ENCODE measurements around the gene ARHGAP12.

The ARHGAP12 gene

DNA sequence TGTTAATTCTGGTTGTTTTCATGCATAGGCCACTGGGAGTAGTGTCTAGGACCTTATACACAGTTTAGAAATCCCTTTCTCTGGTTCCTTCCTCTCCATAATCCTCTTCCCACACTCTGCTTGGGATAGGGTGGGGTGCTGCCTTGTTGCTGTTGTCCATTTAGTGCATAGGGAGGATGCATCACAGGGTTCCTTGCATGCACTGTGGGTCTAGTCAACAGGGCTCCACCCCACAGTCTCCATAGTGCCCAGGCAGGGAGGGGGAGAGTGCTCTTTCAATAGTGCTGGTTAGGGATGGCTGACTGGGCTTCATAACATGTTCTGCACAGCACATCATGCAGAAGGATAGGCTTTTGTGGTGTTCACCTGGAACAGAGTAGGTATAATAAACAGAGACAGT is 81.1 kb downstream of the ARHGAP12 start:
- no peaks in the 10 kb centered on the region; the same call in 1 of the 2 replicates for H3K79me2 ChIP-seq (ENCODE audit: insufficient read depth, low read length)
- no peak overlapping the region for H3K9ac ChIP-seq (ENCODE audit: low read depth, low read length, poor library complexity, severe bottlenecking)
- H3F3A ChIP-seq (ENCODE audit: low read depth), result no peaks in the 10 kb centered on the region
- no peaks in the 10 kb centered on the region for H3K4me1 ChIP-seq (ENCODE audit: insufficient read depth, low read length, poor library complexity, severe bottlenecking)
- no peak overlapping the region for H3K4me2 ChIP-seq (ENCODE audit: low read depth, low read length, poor library complexity, severe bottlenecking)
- no peaks in the 10 kb centered on the region for H4K20me1 ChIP-seq (ENCODE audit: insufficient read depth, low read length, poor library complexity, severe bottlenecking)
- no peaks in the 10 kb centered on the region for H3K9me2 ChIP-seq (replicated peaks; ENCODE audit: low read depth, low read length)
- no peaks in the 10 kb centered on the region; the same call in 1 of the 2 replicates for H3K36me3 ChIP-seq (ENCODE audit: insufficient read depth, low read length)
- TF ChIP-seq CTCF (conservative IDR thresholded peaks at IDR 0.05; ENCODE audit: low read length) (no peak), EZH2phosphoT487 (IDR thresholded peaks at IDR 0.05; ENCODE audit: borderline replicate concordance) (no peak)
- H3K4me3 ChIP-seq (ENCODE audit: low read length, poor library complexity, severe bottlenecking), result no peak overlapping the region
- H3K27me3 ChIP-seq (ENCODE audit: insufficient read depth, low read length, poor library complexity, severe bottlenecking), result no peaks in the 10 kb centered on the region
- H2AFZ ChIP-seq (ENCODE audit: low read length), result no peak overlapping the region
- H3K9me3 ChIP-seq (ENCODE audit: insufficient read depth, low read depth, low read length), result no peaks in the 10 kb centered on the region

GRCh38 chr10:31838709-31839108 is 89.9 kb downstream of the ARHGAP12 start:
- H3F3A ChIP-seq (ENCODE audit: low read depth), result no peaks in the 10 kb centered on the region
- no peak overlapping the region for H3K4me2 ChIP-seq (ENCODE audit: low read depth, low read length, poor library complexity, severe bottlenecking)
- TF ChIP-seq EZH2phosphoT487 (IDR thresholded peaks at IDR 0.05; ENCODE audit: borderline replicate concordance), result no peak
- no peak for TF ChIP-seq CTCF (conservative IDR thresholded peaks at IDR 0.05; ENCODE audit: low read length)
- H3K9me3 ChIP-seq (ENCODE audit: insufficient read depth, low read depth, low read length), result no peaks in the 10 kb centered on the region
- H3K36me3 ChIP-seq (ENCODE audit: insufficient read depth, low read length), result no peaks in the 10 kb centered on the region; the same call in 1 of the 2 replicates
- no peak overlapping the region for H2AFZ ChIP-seq (ENCODE audit: low read length)
- no peaks in the 10 kb centered on the region for H3K9me2 ChIP-seq (replicated peaks; ENCODE audit: low read depth, low read length)
- no peaks in the 10 kb centered on the region for H3K4me1 ChIP-seq (ENCODE audit: insufficient read depth, low read length, poor library complexity, severe bottlenecking)
- H3K9ac ChIP-seq (ENCODE audit: low read depth, low read length, poor library complexity, severe bottlenecking), result no peak overlapping the region
- no peaks in the 10 kb centered on the region for H3K27me3 ChIP-seq (ENCODE audit: insufficient read depth, low read length, poor library complexity, severe bottlenecking)
- no peaks in the 10 kb centered on the region for H4K20me1 ChIP-seq (ENCODE audit: insufficient read depth, low read length, poor library complexity, severe bottlenecking)
- H3K79me2 ChIP-seq (ENCODE audit: insufficient read depth, low read length), result no peaks in the 10 kb centered on the region
- H3K4me3 ChIP-seq (ENCODE audit: low read length, poor library complexity, severe bottlenecking), result no peak overlapping the region

DNA sequence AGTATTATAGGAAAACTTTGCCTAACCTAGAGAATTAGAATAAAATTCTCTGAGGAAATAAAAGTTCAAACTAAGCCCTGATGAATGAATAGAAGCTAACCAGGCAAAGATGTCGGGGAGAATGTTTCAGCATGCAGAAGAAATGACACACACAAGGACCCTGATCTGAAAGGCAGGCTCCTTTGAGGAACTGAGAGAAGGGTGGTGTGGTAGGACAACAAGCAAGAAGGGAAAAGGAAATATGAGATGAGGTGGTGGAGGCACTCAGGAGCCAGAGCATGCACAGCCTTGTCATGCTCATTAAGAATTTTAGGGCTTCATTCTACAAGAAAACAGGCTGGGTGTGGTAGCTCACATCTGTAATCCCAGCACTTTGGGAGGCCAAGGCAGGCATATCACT is 90.6 kb downstream of the ARHGAP12 start:
- Histone ChIP-seq H3K4me2 (ENCODE audit: low read depth, low read length, poor library complexity, severe bottlenecking) (no peak overlapping the region), H3K9me3 (ENCODE audit: insufficient read depth, low read depth, low read length) (no peaks in the 10 kb centered on the region), H3F3A (ENCODE audit: low read depth) (no peaks in the 10 kb centered on the region), H3K27me3 (ENCODE audit: insufficient read depth, low read length, poor library complexity, severe bottlenecking) (no peaks in the 10 kb centered on the region), H3K79me2 (ENCODE audit: insufficient read depth, low read length) (no peaks in the 10 kb centered on the region), H2AFZ (ENCODE audit: low read length) (no peak overlapping the region), H3K4me1 (ENCODE audit: insufficient read depth, low read length, poor library complexity, severe bottlenecking) (peaks cover 5% of the 10 kb centered on the region), H3K4me3 (ENCODE audit: low read length, poor library complexity, severe bottlenecking) (no peak overlapping the region), H3K9ac (ENCODE audit: low read depth, low read length, poor library complexity, severe bottlenecking) (no peak overlapping the region), H3K36me3 (ENCODE audit: insufficient read depth, low read length) (no peaks in the 10 kb centered on the region; the same call in 1 of the 2 replicates), H3K9me2 (replicated peaks; ENCODE audit: low read depth, low read length) (no peaks in the 10 kb centered on the region), H4K20me1 (ENCODE audit: insufficient read depth, low read length, poor library complexity, severe bottlenecking) (no peaks in the 10 kb centered on the region)
- no peak for TF ChIP-seq EZH2phosphoT487 (IDR thresholded peaks at IDR 0.05; ENCODE audit: borderline replicate concordance)

Measured in Loucy (cell line).